Adrenal gland (tissue), 12 donors: Measurements from ENCODE around the gene EPB41L2. TPM values are rescaled to one million over a fixed set of nuclear protein-coding genes. Genes with fewer than 3 reads are reported as not detected.
"Not testable (repeated sequence)": the region's sequence is repeated elsewhere in the genome, so short reads cannot be mapped to it uniquely, and the experiment has no call there.

Experiments
- DNase-seq, 7 donors: peaks; one replicate each; pipeline ENCODE4 v3.0.0-alpha.2; 2019 to 2020
- H3K27ac ChIP-seq, 5 donors: fragments of 200-600 bp; sonication (generic) in 4 of 5; 1 replicate in 3 of 5; 2 replicates in 2 of 5; pipeline versions ENCODE4 v1.5.1 to v1.8.0; 2016 to 2020; ENCODE audit warnings: mild to moderate bottlenecking in 1 of 5
- H3K27me3 ChIP-seq: fragments of 200-600 bp; 2 replicates; pipeline ENCODE4 v1.8.0; 2021
- H3K36me3 ChIP-seq, 2 donors: fragments of 200-600 bp; replicated peaks in 1 of 2; 1 replicate in 1 of 2; 2 replicates in 1 of 2; pipeline versions ENCODE4 v1.5.1 to v1.8.0; 2018 to 2022
- H3K4me1 ChIP-seq, 2 donors: fragments of 200-600 bp; replicated peaks in 1 of 2; 1 replicate in 1 of 2; 2 replicates in 1 of 2; pipeline versions ENCODE4 v1.5.1 to v1.8.0; 2018 to 2021
- H3K4me3 ChIP-seq, 4 donors: fragments of 200-600 bp; sonication (generic) in 3 of 4; one replicate each; pipeline ENCODE4 v1.5.1; 2016 to 2018
- H3K9me3 ChIP-seq, 3 donors: fragments of 200-600 bp; sonication (generic) in 1 of 3; replicated peaks in 1 of 3; 1 replicate in 2 of 3; 2 replicates in 1 of 3; pipeline versions ENCODE4 v1.5.1 to v1.8.0; 2016 to 2021
- POLR2A ChIP-seq, 2 donors: fragments of 450-650 bp; IDR thresholded peaks; one replicate each; pipeline ENCODE4 v1.6.1; 2017; ENCODE audit warnings: antibody characterized with exemption in 2 of 2, mild to moderate bottlenecking in 2 of 2, moderate library complexity in 1 of 2
- WGBS, 4 donors: extraction: QIAGEN DNeasy Blood & Tissue Kit in 2 of 4; methylation state at CpG; one replicate each; pipeline versions ENCODE4 v1.1.5 to v1.1.7; 2013 to 2017; 5-methylcytosine and 5-hydroxymethylcytosine counted together
- intact Hi-C, 2 donors: fragments of 100-400 bp; cut with DNase I; formaldehyde crosslinking; loops; one replicate each; pipeline versions ENCODE4 v1.14.1 to v1.15.0; 2022 to 2023
- polyA plus RNA-seq, 3 donors: library from polyadenylated mRNA; stranded (reverse); fragments of 200-250 nt in 2 of 3; fragments of 350-450 nt in 1 of 3; fragmentation: Illumina TruSeq in 1 of 3; extraction: RNeasy Lipid Tissue Mini Kit (QIAGEN cat#74804) in 1 of 3; gene quantifications; one replicate each; pipeline ENCODE4 v1.2.3, GENCODE V29; 2013 to 2014
- total RNA-seq, 9 donors: library from RNA; depleted of rRNA in 4 of 9; stranded (reverse); fragments of >200 nt in 4 of 9; fragments of 120-200 nt in 1 of 9; fragmentation: NEBNext Ultra II Directional in 1 of 9; extraction: Animal tissue kit (Norgen Biotek cat#: 25700) in 1 of 9; gene quantifications; one replicate each; pipeline versions ENCODE4 v1.1.0 to v1.2.4, GENCODE V29; 2013 to 2023
- TF ChIP-seq, protein P1 (sequence below), 6 experiments: fragments of 450-650 bp in 4 of 6; fragments of 200-600 bp in 2 of 6; sonication (generic) in 1 of 6; IDR thresholded peaks; 1 replicate in 5 of 6; 2 replicates in 1 of 6; pipeline versions ENCODE4 v1.5.1 to v1.8.0; 2016 to 2021; ENCODE audit warnings: antibody characterized with exemption in 6 of 6, mild to moderate bottlenecking in 2 of 6, moderate library complexity in 1 of 6
- donor health status: healthy with polysubstance abuse.
- donor health status: Bipolar disorder and iron deficiency.
- donor health status: DM: yes; HTN: yes; CAD: no.
- donor health status: DM: no; HTN: no; CAD: no.
- donor health status: DM: no; HTN: no; CAD: no.
- donor health status: DM: yes; HTN: yes; CAD: no.

The EPB41L2 gene
- total and polyA plus RNA-seq, 12 donors: 30.6 to 101 (median 82.4) TPM

DNA sequence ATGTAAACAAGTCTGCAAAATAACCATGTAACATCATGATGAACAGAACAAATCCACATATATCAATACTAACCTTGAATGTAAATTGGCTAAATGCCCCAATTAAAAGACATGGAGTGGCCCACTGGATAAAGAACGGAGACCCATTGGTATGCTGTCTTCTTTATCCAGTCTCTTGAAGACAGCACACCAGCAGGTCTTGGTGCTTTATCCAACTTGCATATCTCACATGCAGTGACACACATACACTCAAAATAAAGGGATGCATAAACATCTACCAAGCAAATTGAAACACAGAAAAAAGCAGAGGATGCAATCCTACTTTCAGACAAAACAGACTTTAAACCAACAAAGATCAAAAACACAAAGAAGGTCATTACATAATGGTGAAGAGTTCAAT lies 30.3 kb upstream of the EPB41L2 start:
- H3K27me3 ChIP-seq: no peaks in the 10 kb centered on the region
- intact Hi-C loops: no loop called here
- no peak for DNase-seq
- no peak overlapping the region for H3K27ac ChIP-seq
- no peak for TF ChIP-seq POLR2A (IDR thresholded peaks at IDR 0.05)
- TF ChIP-seq, protein P1, sequence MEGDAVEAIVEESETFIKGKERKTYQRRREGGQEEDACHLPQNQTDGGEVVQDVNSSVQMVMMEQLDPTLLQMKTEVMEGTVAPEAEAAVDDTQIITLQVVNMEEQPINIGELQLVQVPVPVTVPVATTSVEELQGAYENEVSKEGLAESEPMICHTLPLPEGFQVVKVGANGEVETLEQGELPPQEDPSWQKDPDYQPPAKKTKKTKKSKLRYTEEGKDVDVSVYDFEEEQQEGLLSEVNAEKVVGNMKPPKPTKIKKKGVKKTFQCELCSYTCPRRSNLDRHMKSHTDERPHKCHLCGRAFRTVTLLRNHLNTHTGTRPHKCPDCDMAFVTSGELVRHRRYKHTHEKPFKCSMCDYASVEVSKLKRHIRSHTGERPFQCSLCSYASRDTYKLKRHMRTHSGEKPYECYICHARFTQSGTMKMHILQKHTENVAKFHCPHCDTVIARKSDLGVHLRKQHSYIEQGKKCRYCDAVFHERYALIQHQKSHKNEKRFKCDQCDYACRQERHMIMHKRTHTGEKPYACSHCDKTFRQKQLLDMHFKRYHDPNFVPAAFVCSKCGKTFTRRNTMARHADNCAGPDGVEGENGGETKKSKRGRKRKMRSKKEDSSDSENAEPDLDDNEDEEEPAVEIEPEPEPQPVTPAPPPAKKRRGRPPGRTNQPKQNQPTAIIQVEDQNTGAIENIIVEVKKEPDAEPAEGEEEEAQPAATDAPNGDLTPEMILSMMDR (IDR thresholded peaks at IDR 0.05): no peak
- no peak overlapping the region for H3K4me3 ChIP-seq
- 98 to 100% (median 100%) methylated on average over 1 of the region's 1 CpG for WGBS, 4 donors
- H3K9me3 ChIP-seq: no peaks in the 10 kb centered on the region
- H3K36me3 ChIP-seq: no peaks in the 10 kb centered on the region
- no peaks in the 10 kb centered on the region for H3K4me1 ChIP-seq

DNA sequence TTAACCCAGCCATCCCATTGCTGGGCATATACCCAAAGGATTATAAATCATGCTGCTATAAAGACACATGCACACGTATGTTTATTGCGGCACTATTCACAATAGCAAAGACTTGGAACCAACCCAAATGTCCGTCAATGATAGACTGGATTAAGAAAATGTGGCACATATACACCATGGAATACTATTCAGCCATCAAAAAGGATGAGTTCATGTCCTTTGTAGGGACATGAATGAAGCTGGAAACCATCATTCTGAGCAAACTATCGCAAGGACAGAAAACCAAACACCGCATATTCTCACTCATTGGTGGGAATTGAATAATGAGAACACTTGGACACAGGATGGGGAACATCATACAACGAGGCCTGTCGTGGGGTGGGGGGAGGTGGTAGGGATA lies 28.9 kb upstream of the EPB41L2 start:
- DNase-seq, intact Hi-C loops, H3K9me3 ChIP-seq, H3K27ac ChIP-seq, H3K27me3 ChIP-seq, H3K4me1 ChIP-seq, H3K36me3 ChIP-seq, H3K4me3 ChIP-seq: not testable (repeated sequence)
- WGBS, 4 donors: 89 to 95% (median 92%) methylated on average over 6 to 7 of the region's 7 CpGs

DNA sequence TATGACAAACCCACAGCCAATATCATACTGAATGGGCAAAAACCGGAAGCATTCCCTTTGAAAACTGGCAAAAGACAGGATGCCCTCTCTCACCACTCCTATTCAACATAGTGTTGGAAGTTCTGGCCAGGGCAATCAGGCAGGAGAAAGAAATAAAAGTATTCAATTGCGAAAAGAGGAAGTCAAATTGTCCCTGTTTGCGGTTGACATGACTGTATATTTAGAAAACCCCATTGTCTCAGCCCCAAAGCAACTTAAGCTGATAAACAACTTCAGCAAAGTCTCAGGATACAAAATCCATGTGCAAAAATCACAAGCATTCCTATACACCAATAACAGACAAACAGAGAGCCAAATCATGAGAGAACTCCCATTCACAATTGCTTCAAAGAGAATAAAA lies 27.3 kb upstream of the EPB41L2 start:
- intact Hi-C loops, DNase-seq, H3K4me3 ChIP-seq, H3K27ac ChIP-seq, H3K4me1 ChIP-seq, H3K9me3 ChIP-seq, H3K27me3 ChIP-seq, H3K36me3 ChIP-seq: not testable (repeated sequence)
- WGBS, 4 donors: 75 to 86% (median 79%) methylated on average over 3 of the region's 3 CpGs

DNA sequence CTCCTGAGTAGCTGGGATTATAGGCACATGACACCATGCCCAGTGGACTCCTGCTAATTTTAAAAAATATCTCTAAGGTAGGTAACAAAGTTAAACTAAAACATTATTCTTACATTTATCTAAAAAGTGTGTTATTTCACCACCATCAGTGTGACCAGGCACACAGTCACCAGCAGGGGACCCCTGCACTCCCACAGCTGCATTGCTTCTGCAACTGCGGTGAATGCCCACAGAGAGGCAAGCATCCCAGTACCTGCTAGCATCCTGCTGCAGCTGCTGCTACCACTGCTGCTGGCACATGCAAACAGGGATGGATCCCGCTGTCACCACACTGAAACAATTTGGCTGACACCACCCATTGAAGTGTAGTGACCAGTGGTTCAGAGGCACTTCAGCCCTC lies 21.9 kb upstream of the EPB41L2 start:
- H3K27ac ChIP-seq: no peak overlapping the region
- TF ChIP-seq, protein P1 (IDR thresholded peaks at IDR 0.05): no peak
- no peak for TF ChIP-seq POLR2A (IDR thresholded peaks at IDR 0.05)
- intact Hi-C loops: no loop called here
- H3K36me3 ChIP-seq: no peaks in the 10 kb centered on the region
- H3K4me1 ChIP-seq: no peaks in the 10 kb centered on the region
- no peaks in the 10 kb centered on the region for H3K9me3 ChIP-seq
- H3K27me3 ChIP-seq: no peaks in the 10 kb centered on the region
- no peak overlapping the region for H3K4me3 ChIP-seq
- WGBS, 4 donors: 96 to 100% (median 99%) methylated on average over 1 to 2 of the region's 2 CpGs
- DNase-seq: no peak

DNA sequence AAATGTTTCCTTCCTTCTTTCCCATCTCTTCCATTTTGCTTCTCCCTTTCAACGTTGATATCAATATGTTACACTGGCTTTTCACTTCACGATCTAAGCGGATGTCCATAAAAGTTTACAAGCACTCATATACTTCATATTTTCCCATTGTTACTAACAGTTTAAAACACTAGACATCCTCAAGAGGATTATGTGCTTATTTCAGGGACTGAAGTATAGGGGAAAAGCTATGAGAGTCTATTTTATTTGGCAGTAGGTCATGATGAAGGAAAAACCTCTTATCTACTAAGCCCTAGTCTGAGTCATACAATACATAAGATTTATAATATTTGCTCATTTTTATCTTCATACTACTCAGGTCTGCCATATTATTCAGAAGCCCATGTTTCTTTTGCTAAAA lies 20.6 kb upstream of the EPB41L2 start:
- intact Hi-C loops: no loop called here
- H3K9me3 ChIP-seq: no peaks in the 10 kb centered on the region
- H3K4me1 ChIP-seq: no peaks in the 10 kb centered on the region

More for the DNA sequence above, 20.6 kb upstream of the EPB41L2 start:
- DNase-seq: no peak
- no peak overlapping the region for H3K4me3 ChIP-seq
- no peaks in the 10 kb centered on the region for H3K36me3 ChIP-seq
- H3K27me3 ChIP-seq: no peaks in the 10 kb centered on the region
- no peak overlapping the region for H3K27ac ChIP-seq
- 78 to 94% (median 86%) methylated on average over 3 of the region's 3 CpGs for WGBS, 4 donors
- TF ChIP-seq, protein P1 (IDR thresholded peaks at IDR 0.05): no peak
- no peak for TF ChIP-seq POLR2A (IDR thresholded peaks at IDR 0.05)
